ENCODE results near the gene TMEM232.

DNA sequence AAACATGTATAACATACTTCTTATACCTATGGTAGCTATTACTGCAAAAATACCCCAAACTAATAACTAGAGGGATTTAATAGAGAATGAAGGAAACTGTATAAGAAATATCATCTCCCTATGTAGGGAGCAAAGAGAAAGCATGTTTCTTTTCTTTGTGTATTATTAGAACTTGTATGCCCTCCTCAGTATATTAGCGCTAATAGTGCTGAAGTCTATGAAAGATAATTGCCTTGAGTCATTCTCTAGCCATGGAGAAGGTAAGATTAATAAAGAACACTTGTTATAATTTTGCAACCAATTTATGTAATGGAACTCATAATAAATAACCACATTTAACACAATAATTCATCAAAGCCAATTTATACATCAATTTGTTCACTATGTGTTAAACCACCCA is 329.2 kb downstream of the TMEM232 start:
- TF ChIP-seq, protein P1, sequence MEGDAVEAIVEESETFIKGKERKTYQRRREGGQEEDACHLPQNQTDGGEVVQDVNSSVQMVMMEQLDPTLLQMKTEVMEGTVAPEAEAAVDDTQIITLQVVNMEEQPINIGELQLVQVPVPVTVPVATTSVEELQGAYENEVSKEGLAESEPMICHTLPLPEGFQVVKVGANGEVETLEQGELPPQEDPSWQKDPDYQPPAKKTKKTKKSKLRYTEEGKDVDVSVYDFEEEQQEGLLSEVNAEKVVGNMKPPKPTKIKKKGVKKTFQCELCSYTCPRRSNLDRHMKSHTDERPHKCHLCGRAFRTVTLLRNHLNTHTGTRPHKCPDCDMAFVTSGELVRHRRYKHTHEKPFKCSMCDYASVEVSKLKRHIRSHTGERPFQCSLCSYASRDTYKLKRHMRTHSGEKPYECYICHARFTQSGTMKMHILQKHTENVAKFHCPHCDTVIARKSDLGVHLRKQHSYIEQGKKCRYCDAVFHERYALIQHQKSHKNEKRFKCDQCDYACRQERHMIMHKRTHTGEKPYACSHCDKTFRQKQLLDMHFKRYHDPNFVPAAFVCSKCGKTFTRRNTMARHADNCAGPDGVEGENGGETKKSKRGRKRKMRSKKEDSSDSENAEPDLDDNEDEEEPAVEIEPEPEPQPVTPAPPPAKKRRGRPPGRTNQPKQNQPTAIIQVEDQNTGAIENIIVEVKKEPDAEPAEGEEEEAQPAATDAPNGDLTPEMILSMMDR (IDR thresholded peaks at IDR 0.05; ENCODE audit: extremely low read depth in 1 of 2, insufficient read depth in 1 of 2, low read depth in 1 of 2, low read length in 2 of 2), result no peak
- TF ChIP-seq EZH2 (IDR thresholded peaks at IDR 0.05; ENCODE audit: borderline replicate concordance, low read depth, low read length, severe bottlenecking), result no peak
